Mucosa of rectum (tissue), 2 donors: ENCODE measurements around the gene CHRNE.
"Not testable (repeated sequence)": the region's sequence is repeated elsewhere in the genome, so short reads cannot be mapped to it uniquely, and the experiment has no call there.

Experiments
- H3K27ac ChIP-seq, 2 donors: one replicate each; pipeline ENCODE4 v1.7.0; 2013; ENCODE audit warnings: inconsistent platforms in 2 of 2, low read depth in 2 of 2, low read length in 2 of 2
- H3K27me3 ChIP-seq, 2 donors: one replicate each; pipeline ENCODE4 v1.7.0; 2013; ENCODE audit warnings: low read length in 2 of 2; ENCODE audit not compliant: control insufficient read depth in 2 of 2, insufficient read depth in 2 of 2
- H3K36me3 ChIP-seq, 2 donors: one replicate each; pipeline ENCODE4 v1.7.0; 2013; ENCODE audit warnings: low read length in 2 of 2; ENCODE audit not compliant: control insufficient read depth in 2 of 2, insufficient read depth in 2 of 2
- H3K4me1 ChIP-seq, 2 donors: one replicate each; pipeline ENCODE4 v1.7.0; 2013; ENCODE audit warnings: low read length in 2 of 2, mild to moderate bottlenecking in 1 of 2; ENCODE audit not compliant: control insufficient read depth in 2 of 2, insufficient read depth in 2 of 2
- H3K4me3 ChIP-seq, 2 donors: one replicate each; pipeline ENCODE4 v1.7.0; 2013; ENCODE audit warnings: low read length in 2 of 2
- H3K9ac ChIP-seq, 2 donors: one replicate each; pipeline ENCODE4 v1.7.0; 2013; ENCODE audit warnings: low read length in 2 of 2, low read depth in 1 of 2, mild to moderate bottlenecking in 1 of 2
- H3K9me3 ChIP-seq, 2 donors: one replicate each; pipeline ENCODE4 v1.7.0; 2013; ENCODE audit warnings: low read length in 2 of 2; ENCODE audit not compliant: control insufficient read depth in 2 of 2
- donor health status: healthy.
- donor health status: Normal muscosa, but diverticular disease.

The CHRNE gene

DNA sequence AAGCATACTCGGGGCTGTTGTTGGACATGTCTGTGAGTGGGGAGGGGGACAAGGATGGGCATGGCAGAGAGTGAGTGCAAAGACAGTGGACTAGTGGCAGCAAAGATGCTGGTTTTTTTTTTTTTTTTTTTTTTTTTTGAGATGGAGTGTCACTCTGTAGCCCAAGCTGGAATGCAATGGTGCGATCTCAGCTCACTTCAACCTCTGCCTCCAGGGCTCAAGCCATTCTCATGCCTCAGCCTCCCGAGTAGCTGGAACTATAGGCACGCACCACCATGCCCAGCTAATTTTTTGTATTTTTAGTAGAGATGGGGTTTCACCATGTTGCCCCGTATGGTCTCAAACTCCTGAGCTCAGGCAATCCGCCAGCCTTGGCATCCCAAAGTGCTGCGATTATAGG, 45.6 kb downstream of the CHRNE start:
- not testable (repeated sequence) for H3K4me1 ChIP-seq, H3K4me3 ChIP-seq, H3K27ac ChIP-seq, H3K27me3 ChIP-seq, H3K9me3 ChIP-seq, H3K9ac ChIP-seq
- H3K36me3 ChIP-seq = peaks cover 6 to 26% of the 10 kb centered on the region in 2 donors

DNA sequence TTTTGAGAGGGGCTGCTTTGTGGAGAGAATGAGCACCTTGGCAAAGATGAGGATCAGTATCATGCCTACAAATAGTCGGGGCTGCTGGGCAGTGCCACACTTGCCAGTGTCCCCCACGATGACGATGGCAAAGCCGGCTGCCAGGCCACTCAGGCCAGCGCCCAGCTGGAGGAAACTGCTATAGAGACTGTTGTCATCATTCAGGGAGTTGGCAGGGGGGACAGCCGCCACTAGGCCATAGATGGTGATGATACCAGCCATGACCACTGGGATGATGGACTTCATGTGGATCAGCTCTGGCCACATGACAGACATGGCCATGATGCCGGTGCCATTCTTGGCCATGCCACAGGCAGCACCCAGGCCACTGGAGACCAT, 46.0 kb downstream of the CHRNE start:
- H3K4me3 ChIP-seq = no peak overlapping the region
- H3K36me3 ChIP-seq = peaks cover 6 to 24% of the 10 kb centered on the region in 2 donors
- H3K9me3 ChIP-seq = no peaks in the 10 kb centered on the region
- no peaks in the 10 kb centered on the region for H3K27me3 ChIP-seq
- peaks cover 9 to 13% of the 10 kb centered on the region in 2 donors for H3K4me1 ChIP-seq
- H3K27ac ChIP-seq = no peak overlapping the region
- no peak overlapping the region for H3K9ac ChIP-seq

DNA sequence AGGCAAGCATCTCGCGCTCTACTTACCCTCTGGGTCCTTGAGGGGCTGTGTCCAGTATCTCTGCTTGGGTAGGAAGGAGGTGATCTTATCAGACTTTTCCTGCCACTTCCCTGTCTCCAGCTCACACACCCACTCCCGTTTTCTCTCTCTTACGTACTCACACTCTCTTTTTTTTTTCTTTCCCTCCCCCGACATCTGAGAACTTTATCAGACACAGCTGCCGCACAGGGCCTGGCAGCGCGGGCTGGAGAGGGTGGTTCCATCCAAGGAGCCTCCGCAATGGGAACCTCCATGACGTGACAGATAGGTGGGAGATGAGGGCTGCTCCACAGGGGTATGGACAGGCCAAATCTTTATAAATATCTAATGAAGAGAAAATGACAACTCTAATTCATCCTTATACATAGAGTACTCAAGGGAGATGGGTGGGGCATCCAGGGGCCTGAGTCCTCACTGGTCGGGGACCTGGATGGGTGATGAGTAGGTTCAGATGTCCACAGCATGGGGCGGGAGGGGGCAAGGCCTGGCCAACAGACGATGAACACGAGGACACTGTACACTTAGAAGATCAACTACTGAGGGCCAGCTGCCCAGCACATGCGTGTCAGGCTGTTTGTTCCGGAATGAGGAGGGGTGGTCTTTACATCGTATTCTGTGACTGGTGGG, 46.5 kb downstream of the CHRNE start:
- Histone ChIP-seq H3K9me3 (no peaks in the 10 kb centered on the region), H3K4me3 (no peak overlapping the region), H3K27me3 (no peaks in the 10 kb centered on the region), H3K27ac (no peak overlapping the region), H3K9ac (no peak overlapping the region), H3K4me1 (peaks cover 11 to 14% of the 10 kb centered on the region in 2 donors), H3K36me3 (peaks cover 6 to 21% of the 10 kb centered on the region in 2 donors)

DNA sequence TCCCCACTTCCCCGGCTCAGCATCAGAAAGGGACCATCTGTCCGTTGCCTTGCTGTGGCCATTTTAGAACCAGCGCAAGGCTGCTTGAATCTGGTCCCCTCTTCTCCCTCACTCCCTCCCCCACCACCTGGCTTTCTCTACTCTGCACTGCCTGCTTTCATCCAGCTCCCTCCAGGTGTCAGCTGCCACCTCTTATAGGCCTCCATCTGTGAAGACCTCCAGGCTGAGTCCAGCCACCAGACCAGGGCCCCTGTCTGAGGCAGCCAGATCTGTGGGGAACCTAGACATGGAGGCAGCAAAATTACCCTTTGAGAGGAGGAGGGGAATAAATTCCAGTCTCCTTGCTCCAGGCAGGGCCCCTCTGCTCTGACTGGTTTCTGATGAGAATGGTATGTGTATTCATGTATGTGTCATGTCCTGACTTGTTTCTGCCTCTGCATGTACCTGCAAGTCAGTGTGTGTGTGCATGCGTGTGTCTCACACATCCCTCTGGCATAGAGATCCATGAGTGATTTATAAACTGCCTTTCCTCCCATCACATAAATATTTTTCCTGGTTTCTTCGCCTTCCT, 48.7 kb downstream of the CHRNE start:
- Histone ChIP-seq H3K9ac (no peak overlapping the region), H3K9me3 (no peaks in the 10 kb centered on the region), H3K36me3 (peaks cover 6 to 9% of the 10 kb centered on the region in 2 donors), H3K4me1 (peaks cover 25 to 33% of the 10 kb centered on the region in 2 donors), H3K27ac (no peak overlapping the region), H3K4me3 (no peak overlapping the region), H3K27me3 (no peaks in the 10 kb centered on the region)

DNA sequence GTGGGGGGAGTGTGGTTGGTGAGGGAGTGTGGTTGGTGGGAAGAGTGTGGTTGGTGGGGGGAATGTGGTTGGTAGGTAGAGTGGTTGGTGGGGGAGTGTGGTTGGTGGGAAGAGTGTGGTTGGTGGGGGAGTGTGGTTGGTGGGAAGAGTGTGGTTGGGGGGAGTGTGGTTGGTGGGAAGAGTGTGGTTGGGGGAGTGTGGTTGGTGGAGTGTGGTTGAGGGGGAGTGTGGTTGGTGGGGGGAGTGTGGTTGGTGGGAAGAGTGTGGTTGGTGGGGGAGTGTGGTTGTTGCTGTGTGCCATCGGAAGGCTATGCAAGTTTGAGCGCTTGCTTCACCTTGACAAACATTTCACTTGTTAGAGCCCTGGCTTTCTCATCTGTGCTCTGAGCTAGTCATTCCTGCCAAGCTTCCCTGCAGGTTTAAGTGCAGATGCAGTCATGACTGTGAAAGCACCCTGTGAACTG, 49.7 kb downstream of the CHRNE start:
- Histone ChIP-seq H3K36me3 (peaks cover 6 to 11% of the 10 kb centered on the region in 2 donors), H3K4me1 (peaks cover 25 to 36% of the 10 kb centered on the region in 2 donors), H3K9me3 (no peaks in the 10 kb centered on the region), H3K27ac (no peak overlapping the region), H3K9ac (no peak overlapping the region), H3K4me3 (no peak overlapping the region), H3K27me3 (no peaks in the 10 kb centered on the region)

DNA sequence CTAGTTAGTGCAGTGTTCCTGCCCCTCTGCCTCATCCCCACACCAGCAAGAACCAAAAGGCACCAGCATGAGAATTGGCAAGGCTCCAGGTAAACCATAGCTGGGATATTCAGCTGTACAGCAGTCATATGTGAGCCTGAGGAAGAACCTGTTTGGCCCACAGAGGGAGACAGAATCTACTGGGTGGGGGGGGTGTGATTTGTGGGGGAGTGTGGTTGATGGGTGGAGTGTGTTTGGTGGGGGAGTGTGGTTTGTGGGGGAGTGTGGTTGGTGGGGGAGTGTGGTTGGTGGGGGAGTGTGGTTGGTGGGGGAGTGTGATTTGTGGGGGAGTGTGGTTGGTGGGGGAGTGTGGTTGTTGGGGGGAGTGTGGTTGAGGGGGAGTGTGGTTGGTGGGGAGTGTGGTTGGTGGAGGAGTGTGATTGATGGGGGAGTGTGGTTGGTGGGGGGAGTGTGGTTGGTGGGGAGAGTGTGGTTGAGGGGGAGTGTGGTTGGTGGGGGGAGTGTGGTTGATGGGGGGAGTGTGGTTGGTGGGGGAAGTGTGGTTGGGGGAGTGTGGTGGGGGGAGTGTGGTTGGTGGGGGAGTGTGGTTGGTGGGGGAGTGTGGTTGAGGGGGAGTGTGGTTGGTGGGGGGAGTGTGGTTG, 50.2 kb downstream of the CHRNE start:
- Histone ChIP-seq H3K9me3 (no peaks in the 10 kb centered on the region), H3K4me3 (no peak overlapping the region), H3K9ac (no peak overlapping the region), H3K27ac (no peak overlapping the region), H3K36me3 (peaks cover 6 to 11% of the 10 kb centered on the region in 2 donors), H3K27me3 (no peaks in the 10 kb centered on the region), H3K4me1 (peaks cover 23 to 38% of the 10 kb centered on the region in 2 donors)

DNA sequence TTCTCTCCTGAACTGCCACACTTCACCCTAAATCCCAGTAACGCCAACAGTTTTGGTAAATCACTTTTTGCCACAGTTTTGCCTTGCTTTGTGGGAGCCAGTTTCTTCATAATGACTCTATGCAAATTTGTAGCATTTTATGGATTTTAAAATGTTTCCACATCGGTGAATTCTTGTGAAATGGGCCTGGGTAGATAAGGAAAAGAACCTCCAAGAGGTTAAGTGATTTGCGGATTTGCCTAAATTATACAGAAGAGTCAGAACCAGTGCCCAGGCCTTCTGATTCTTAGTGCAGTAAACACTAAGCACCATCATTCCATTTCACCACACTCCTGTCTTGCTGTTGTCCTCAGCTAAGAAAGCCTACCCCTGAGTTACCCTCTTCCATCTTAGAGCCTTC, 51.8 kb downstream of the CHRNE start:
- Histone ChIP-seq H3K4me3 (no peak overlapping the region), H3K27ac (peak overlapping the region; percentile 49 to 80), H3K9me3 (no peaks in the 10 kb centered on the region), H3K27me3 (no peaks in the 10 kb centered on the region), H3K36me3 (peaks cover 6 to 7% of the 10 kb centered on the region in 2 donors), H3K4me1 (peaks cover 23 to 40% of the 10 kb centered on the region in 2 donors), H3K9ac (peak overlapping the region; percentile 16 to 47)

DNA sequence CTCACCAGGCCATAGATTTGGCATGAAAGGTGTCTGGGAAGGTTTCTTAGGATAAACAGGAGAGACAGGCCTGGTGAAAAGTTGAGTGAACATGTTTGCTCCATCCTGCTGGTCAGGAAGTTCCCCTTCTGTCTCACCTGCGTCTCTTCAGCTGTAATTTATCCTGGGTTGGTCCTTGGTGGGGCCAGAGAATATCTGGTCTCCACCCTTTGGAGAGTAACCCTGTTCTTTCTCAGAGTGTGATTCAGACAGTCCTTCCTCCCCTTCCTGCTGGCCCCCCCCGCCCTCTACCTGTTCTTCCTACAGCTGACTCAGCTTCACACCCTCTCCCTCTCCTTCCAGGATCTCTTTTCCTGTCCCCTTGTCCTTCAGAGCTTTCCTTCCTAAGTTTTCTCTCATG, 52.7 kb downstream of the CHRNE start:
- peaks cover 26 to 40% of the 10 kb centered on the region in 2 donors for H3K4me1 ChIP-seq
- H3K27me3 ChIP-seq = no peaks in the 10 kb centered on the region
- peak overlapping the region in 1 of 2 donors; percentile 13 for H3K4me3 ChIP-seq
- H3K9me3 ChIP-seq = no peaks in the 10 kb centered on the region
- H3K36me3 ChIP-seq = peaks cover 6% of the 10 kb centered on the region in 2 donors
- peak overlapping the region in 1 of 2 donors; percentile 47 for H3K9ac ChIP-seq
- peak overlapping the region; percentile 76 to 80 for H3K27ac ChIP-seq

DNA sequence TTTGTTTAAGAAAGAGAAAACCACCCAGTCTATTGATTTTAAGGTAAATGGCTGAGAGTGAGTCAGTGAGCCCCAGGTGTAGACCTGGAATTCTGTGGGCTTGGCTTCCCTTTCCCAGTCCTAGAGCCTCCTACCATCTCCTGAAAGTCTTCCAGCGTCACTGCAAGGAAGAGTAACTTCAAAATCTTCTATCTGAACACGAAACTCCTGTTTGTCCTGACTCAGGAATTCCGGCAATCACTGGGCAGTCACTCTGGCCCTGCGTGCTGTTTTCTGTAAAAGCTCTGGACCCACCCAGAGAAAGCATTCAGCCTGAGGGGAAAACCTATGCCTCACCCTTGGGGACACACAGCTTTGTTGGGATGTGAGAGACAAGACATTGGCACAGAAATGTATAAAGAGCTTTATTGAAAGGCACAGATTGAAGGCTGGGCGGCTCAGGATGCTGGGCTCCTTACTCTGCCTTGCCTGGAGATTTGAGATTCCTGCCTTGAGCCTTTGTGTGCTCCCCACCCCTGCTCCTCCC, 53.8 kb downstream of the CHRNE start:
- no peak overlapping the region for H3K4me3 ChIP-seq
- H3K27me3 ChIP-seq = no peaks in the 10 kb centered on the region
- no peaks in the 10 kb centered on the region for H3K9me3 ChIP-seq
- peaks cover 2 to 11% of the 10 kb centered on the region in 2 donors for H3K36me3 ChIP-seq
- H3K9ac ChIP-seq = no peak overlapping the region
- H3K4me1 ChIP-seq = peaks cover 26 to 40% of the 10 kb centered on the region in 2 donors
- H3K27ac ChIP-seq = peak overlapping the region in 1 of 2 donors; percentile 17
